Measurements from ENCODE around the gene HSD17B7. TPM values are rescaled to one million over a fixed set of nuclear protein-coding genes. Genes with fewer than 3 reads are reported as not detected.

The HSD17B7 gene
- total RNA-seq, 1 donor from 2014 or later, result 4.6 TPM

DNA sequence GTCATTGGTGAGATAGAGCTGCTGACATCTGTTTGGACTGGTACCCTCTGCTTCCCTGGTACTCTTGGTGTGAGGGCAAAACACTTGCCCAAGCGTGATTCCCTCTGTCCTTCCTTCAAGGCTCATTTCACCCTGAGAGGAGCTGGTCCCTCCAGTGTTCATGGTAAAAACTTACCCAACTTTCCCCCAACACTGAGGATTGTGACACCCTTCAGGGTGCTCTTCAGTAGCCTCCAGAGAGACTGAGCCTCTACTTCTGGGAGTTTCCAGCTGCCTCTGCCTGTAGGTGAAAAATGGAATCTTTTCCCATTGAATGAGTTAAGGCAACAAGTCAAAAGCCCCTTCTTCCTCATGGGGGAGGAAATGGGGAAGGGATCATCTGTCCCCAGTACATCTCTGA, 60.8 kb downstream of the HSD17B7 start:
- DNase-seq (ENCODE audit: low spot score), result no peak
- intact Hi-C loops (cut with DNase I), result loop anchor here (5.0 kb wide), 1 partner anchor 326 kb away; no protein-coding TSS in a partner anchor

DNA sequence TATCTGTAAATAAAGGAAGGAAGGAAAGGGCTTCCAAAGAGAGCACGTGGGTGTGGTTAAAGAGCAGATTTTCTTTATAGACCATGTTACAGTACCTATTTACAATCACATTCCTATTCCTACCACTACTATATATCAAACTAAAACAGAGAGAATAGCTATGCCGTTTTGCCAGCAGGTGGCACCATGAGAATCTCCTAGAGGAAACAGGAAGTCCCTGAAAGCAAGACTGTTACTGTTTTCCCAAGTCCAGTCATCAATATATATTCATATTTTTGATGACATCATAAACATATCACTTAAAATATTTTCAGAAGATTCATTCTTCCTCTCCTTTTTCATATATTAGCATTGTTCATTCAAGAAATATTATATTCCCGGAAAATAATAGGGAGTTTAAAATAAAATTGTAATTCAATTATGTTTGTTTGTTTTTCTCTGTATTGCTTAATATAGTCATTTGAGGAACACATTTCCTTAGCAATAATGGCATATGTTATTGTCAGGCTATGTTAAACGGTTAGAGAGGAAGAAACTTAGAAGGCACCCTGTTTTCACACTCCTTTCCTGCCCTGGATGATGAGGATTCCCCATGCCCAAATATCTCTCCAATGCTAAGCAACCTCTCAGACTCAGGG, 63.9 kb downstream of the HSD17B7 start:
- intact Hi-C loops (cut with DNase I), result loop anchor here (5.0 kb wide), 1 partner anchor 323 kb away; no protein-coding TSS in a partner anchor
- no peak for DNase-seq (ENCODE audit: low spot score)

- intact Hi-C loops (cut with DNase I), result no loop called here
- no peak for DNase-seq (ENCODE audit: low spot score)
Observed at GRCh38 chr1:162855461-162856150, 65.1 kb downstream of the HSD17B7 start.

DNA sequence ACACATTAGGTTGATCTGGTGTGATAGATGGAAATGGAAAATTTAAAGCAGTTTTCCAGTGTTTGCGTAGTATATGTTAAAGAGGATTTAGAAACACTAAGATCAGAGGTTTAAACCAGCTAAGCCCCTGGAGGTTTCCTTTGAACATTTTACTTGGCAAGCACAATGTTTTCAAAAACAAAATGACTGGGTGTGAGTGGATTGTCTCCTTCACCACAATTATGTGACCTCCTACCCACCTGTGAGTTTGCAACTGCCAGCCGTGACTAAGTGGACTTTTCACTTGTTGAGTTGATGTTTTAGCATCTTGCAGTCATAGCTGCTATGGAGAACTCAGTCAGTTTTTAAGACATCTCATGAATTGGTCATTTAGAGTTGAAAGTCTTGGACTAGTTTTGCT, 65.8 kb downstream of the HSD17B7 start:
- intact Hi-C loops (cut with DNase I), result no loop called here
- no peak for DNase-seq (ENCODE audit: low spot score)

GRCh38 chr1:162857850-162858249, 67.3 kb downstream of the HSD17B7 start:
- intact Hi-C loops (cut with DNase I), result no loop called here

DNA sequence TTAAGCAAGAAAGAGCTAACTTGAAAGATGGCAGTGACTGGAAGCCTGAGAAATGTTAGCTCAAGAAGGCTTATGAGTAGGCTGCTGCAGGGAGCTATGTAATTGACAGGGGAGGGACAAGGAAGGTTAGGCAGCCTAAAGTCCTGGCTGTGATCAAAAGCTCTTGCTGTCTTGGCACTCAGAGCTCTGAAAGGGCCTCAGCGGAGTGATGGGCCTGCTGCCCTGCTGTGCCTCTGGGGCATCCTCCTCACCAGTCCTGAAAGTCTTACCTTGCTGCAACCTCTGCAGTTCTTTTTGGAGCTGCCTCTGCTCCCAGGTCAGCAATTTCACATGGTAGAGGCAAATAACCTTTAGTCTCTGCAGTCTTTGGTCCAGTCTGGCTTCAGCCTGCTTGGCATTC, 68.7 kb downstream of the HSD17B7 start:
- intact Hi-C loops (cut with DNase I), result no loop called here
- DNase-seq (ENCODE audit: low spot score), result no peak

More at GRCh38 chr1:162857850-162858249, 67.3 kb downstream of the HSD17B7 start:
- no peak for DNase-seq (ENCODE audit: low spot score)

GRCh38 chr1:162861101-162861500, 70.6 kb downstream of the HSD17B7 start, which contains the start of gene CCDC190:
Gene CCDC190, minus strand, starts transcription at chr1:162861175. Its CDS starts 1,529 bp downstream, at chr1:162859646.
- DNase-seq (ENCODE audit: low spot score), result no peak

DNA sequence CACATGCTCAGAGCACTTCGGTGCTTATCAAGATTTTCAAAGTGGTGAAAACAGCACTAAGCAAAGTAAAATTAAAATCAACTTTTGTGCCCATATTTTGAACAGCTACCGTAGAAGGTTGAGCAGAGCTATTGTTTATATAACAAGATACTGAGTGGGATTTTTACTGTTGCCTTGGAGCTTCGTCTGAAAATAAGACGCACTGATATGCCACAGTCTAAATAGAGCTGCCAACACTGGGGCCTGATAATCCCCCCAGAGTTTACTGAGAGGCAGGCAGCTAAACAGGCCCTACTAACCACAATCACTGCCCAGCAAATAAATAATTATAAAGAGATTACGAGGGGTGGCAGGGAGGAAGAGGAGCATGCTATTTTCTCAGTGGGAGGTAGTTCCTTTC, 71.1 kb downstream of the HSD17B7 start:
- DNase-seq (ENCODE audit: low spot score), result no peak
- intact Hi-C loops (cut with DNase I), result no loop called here

More at GRCh38 chr1:162861101-162861500, 70.6 kb downstream of the HSD17B7 start, which contains the start of gene CCDC190:
- intact Hi-C loops (cut with DNase I), result no loop called here

Other genes with a start within 250 kb of the HSD17B7 start
- 24.4 TPM for gene UAP1, start 229.0 kb upstream of the HSD17B7 start, total RNA-seq
- 20.0 TPM for gene DDR2, start 158.2 kb upstream of the HSD17B7 start, total RNA-seq
- 0.59 TPM for gene CCDC190, start 70.5 kb downstream of the HSD17B7 start, total RNA-seq

All from cardiac septum (tissue), 1 donor.